DMS53 (cell line): Measurements from ENCODE around the gene FCGR3B.
"Not testable (repeated sequence)": the region's sequence is repeated elsewhere in the genome, so short reads cannot be mapped to it uniquely, and the experiment has no call there.

Experiments used
- DNase-seq: peaks from one replicate; lab custom pipeline; 2025; lab: John Stamatoyannopoulos, UW

Gene FCGR3B

DNA sequence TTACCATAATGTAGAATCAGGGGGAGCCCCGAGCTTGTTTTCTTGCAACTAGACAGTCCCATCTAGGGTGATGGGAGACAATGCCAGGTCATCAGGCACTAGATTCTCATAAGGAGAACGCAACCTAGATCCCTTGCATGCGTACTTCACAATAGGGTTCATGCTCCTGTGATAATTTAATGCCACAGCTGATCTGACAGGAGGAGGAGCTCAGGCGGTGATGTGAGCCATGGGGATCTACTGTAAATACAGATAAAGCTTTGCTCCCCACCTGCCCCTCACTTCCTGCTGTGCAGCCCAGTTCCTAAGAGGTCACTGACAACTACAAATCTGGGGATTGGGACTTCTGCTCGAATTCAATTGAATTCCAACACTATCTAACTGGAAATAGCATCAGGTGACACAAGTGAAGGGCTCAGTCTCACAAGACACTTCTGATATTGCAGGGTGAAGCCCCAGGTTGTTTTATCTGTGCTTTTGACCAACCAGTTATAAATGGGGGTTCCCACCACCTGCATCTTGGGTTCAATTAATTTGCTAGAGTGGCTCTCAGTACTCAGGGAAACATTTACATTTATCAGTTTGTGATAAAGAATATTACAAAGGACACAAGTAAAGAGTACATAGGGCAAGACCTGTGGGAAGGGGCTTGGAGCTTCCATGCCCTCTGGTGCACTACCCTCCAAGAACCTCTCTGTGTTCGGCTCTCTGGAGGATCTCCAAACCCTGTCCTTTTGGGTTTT lies 7.4 kb upstream of the FCGR3B start:
- not testable (repeated sequence) for DNase-seq

DNA sequence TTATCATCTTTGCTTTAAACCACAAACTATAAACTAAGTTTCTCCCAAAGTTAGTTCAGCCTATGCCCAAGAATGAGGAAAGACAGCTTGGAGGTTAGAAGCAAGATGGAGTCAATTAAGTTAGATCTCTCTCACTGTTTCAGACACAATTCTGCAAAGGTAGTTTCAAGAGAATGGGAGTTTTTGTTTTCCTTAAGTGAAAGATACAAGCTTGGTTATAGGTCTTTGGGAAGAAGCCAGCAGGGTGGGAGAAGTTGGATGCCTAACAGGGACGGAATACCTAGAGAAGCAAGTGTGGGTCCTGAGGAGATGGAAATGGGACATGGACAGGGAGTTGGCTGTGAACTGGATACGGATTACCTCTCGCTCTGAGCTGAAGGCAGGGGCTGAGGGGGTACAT lies 6.0 kb upstream of the FCGR3B start:
- DNase-seq, result not testable (repeated sequence)

DNA sequence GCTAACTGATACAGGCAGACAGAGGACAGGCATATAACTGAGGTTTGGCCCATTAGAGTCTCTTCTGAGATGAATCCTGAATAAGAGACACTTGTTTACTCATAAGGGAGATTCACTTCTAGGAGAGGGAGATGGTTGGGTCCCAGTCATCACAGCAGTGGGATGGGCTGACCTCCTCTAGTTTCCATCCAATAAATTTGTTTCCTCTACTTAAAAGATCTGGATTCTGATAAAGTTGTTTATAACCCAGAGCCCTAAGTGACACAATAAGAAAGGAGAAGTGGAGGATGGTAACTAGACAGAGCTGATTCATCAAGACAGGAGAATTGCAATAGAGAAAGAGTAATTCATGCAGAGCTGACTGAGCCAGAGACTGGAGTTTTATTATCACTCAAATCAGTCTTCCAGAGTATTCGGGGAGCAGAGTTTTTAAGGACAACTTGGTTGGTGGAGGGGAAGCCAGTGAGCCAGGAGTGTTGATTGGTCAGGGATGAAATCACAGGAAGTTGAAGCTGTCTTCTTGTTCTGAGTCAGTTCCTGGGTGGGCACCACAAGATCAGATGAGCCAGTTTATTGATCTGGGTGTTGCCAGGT lies 5.3 kb upstream of the FCGR3B start:
- not testable (repeated sequence) for DNase-seq

DNA sequence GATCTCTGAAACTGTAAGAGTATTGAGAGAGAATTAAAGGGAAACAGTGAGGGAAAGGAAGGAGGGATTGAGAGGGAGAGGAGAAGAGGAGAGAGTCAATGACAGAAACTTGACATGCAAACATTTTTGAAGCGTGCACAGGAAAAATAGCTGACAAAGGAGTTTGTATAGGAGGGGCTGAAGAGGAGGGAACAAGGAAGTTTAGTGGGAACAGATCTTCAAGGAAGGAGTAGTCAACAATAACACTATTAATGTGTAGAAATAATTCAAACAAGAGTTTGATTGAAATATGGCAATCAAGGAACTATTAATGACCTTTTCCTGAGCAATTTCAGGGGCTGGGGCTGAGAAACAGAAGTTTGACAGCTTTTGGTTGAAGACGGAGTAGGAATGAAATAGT lies 4.0 kb upstream of the FCGR3B start:
- not testable (repeated sequence) for DNase-seq

DNA sequence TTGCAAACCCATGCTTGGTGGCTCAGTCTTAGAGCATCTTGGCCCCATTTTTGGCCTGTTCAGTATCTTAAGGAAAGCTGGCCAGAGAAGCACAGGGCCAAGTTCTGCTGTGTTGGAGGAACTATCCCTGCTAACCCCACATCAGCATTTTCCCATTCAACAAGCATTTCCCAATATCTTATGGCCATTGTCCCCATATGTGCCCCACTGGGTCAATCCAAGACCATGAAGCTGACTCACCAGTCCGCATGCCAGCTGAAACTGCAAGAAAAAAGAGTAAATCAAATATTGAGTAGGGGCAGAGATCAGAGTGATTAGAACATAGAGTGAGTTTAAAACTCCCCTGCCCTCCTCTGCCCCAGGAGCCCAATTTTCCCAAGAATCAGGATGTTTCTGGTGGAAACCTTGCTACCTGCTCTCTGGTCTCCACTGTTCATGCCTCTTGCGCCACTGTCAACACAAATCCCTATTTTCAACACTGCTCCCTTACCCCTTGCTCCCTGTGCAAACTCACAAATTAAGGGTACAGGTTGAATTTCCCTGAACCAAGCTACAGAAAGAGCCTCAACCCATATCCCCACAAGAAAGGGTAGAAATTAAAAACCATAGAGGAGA lies 741 bp downstream of the FCGR3B start:
- not testable (repeated sequence) for DNase-seq

DNA sequence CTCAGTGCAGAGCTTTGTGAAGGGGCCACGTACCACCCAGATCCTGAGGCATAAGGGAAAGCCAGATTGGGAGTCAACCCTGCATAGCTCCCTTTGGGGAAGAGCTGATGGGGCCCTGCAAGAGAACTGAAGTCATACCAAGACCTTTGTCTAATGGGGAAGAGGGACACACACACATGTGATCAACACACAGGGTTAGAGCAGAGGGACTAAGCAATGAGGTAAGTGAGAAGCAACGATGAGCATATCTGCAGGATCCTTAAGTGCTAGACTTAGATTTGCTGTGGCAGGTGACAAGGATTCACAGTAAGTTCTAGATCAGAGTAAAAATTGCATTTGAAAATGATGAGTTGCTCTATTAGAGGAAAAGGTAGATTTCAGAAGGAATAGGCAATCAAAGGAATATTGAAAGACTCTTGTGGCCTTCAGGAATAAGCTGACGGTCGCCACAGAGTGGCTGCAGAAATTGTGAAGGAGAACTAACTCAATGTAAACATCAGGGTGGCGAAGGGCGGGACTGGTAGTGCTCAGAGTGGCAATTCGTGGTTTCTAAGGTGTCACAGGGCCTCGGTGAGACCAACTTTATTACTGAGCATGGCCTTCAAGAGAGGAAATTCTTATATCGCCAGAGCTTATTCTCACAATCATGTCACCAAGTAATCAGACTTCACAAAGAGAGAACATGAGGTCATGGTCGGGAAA lies 4.4 kb downstream of the FCGR3B start:
- not testable (repeated sequence) for DNase-seq

DNA sequence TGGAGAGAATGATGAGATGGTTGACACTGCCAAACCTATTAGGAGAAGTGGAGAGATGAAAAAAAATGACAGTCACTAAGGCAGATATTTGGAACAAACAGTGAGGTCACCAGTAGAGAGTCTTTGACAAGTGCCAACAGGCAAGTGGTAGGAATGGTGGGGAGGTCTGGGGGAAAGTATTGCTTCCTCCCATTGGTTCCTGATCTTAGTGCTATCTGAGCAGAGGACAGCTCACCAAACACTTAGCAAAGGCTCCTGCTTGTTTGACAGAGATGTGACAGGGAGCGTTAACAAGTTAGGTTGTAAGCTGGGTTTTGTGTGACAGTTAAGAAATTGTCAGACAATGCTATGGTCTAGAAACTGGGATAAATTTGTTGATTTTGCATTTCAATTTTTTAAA lies 6.4 kb downstream of the FCGR3B start:
- DNase-seq, result peak; percentile 20

DNA sequence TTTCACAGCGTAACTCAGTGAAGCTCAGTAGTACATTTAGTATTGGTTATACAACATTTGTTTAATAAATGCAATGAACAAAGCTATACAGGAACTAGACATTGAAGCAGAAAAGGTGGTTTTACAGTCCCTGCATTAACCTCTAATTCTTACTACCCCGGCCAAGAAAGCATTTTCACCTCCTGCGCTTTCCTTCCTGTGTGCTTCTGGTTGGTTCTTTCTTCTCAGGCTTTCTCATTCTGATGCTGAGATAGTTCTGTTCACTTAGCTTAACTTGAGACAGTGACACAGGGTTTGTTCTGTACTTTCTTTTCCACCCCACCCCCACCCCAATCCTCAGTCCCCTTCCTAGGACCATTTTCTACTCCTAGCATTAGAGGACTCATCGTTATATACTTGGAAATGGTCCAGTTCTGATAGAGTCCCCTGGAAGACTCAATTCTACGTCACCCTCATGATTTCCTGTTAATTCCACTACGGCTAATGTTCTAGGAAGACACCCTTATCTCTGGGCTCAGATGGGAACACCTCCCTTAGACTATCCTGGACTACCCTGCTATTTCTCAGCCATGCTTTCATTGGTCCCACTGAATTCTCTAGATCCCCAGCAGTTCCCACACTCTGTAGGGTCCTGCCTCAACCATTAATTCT lies 7.5 kb downstream of the FCGR3B start:
- not testable (repeated sequence) for DNase-seq

DNA sequence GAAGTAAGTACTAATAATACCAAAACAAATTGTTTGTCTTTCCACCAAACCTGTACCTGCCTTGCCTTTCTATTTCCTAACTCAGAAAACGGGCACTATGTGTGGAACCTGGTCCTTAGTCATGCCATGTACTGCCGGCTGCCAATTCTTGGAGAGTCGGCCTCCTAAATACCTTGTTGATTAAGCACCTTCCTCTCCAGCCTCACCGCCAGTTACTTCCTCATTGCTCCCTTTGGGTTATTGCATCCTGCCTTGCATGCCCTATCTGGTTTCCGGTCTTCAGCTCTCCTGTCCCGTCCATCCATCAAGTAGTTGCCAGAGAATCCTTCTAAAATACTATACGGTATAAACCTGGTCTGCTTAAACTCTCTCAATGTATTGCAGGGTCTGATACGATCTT lies 8.9 kb downstream of the FCGR3B start:
- not testable (repeated sequence) for DNase-seq

DNA sequence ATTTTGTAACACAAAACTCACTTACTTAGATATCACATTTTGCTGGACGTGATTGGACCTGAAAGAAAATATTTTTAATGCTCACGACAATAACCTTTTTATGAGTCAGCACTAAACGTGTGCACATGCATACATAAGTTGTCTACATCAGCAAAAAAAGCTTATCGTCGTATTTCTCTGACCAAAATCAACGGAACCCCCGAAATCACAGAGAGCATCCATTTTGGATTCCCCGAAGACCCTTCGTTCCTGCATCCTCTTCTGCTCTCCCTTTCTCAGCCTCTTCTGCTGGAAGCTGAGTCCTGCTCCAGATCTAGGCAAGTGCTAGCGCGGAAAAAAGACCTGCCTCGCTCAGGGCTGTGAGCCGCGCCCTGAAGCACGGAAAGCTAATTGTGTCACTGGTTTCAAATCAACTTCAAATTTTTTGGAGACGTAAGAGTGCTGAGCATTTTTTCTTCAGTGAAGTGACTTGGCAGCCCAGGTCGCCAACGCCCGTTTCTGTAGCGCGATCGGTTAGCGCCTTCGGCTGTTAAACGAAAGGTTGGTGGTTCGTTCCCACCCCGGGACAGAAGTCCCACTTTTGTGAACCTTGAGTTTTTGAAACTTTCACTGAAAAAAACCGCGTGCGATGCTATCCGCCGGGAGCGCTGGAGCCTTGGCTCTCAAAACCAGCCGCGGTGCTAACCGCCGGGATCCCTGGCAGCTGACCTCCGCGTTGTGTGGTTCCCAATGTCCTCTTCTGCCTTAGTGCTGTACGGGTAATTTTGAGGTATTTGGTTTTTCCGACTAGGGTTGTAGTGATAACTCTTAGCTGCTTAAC lies 9.6 kb downstream of the FCGR3B start:
- DNase-seq, result peak; percentile 73

DNA sequence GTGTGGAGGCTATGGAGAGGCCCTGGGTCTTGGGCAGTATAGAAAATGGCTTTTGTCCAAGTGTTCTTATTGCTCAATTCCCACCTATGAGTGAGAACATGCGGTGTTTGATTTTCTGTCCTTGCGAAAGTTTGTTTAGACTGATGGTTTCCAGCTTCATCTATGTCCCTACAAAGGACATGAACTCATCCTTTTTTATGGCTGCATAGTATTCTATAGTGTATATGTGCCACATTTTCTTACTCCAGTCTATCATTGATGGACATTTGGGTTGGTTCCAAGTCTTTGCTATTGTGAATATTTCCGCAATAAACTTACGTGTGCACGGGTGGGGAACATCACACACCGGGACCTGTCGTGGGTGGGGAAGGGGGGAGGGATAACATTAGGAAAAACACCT lies 10.6 kb downstream of the FCGR3B start:
- not testable (repeated sequence) for DNase-seq

DNA sequence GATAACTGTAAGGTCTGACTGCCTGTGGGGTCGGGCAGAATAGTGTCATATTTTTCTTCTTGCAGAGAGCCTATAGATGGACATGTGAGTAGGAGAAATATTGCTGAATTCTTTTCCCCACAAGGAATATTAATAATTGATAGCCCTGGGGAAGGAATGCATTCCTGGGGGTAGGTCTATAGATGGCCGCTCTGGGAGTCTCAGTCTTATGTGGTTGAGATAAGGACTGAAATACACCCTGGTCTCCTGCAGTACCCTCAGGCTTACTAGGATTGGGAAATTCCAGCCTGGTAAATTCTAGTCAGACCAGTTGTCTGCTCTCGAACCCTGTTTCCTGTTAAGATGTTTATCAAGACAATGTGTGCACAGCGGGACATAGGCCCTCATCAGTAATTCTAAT lies 12.5 kb downstream of the FCGR3B start:
- not testable (repeated sequence) for DNase-seq

DNA sequence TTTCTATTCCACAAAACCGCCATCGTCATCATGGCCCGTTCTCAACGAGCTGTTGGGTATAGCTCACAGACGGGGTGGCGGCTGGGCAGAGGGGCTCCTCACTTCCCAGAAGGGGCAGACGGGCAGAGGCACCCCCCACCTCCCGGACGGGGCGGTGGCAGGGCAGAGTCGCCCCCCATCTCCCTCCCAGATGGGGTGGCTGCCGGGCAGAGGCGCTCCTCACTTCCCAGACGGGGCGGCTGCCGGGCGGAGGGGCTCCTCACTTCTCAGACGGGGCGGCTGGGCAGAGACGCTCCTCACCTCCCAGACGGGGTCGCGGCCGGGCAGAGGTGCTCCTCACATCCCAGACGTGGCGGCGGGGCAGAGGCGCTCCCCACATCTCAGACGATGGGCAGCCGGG lies 14.6 kb downstream of the FCGR3B start:
- DNase-seq, result not testable (repeated sequence)

DNA sequence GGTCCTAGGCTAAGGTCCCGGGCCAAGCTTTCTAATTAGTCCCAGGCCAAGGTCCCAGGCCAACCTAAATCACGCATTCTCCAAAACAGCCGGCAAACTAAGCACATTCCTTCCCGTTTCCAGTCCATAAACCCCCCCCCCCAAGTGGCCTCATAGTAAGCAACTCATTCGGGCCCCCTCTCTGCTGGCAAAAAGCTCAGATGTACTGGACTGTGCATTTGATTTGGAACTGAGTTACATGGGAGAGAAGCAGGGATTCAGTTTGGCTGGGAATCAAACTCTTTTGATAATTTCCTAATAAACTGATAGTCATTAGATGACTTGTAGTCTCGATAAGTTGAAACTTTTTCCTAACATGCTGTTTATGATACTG lies 17.8 kb downstream of the FCGR3B start:
- DNase-seq, result not testable (repeated sequence)

DNA sequence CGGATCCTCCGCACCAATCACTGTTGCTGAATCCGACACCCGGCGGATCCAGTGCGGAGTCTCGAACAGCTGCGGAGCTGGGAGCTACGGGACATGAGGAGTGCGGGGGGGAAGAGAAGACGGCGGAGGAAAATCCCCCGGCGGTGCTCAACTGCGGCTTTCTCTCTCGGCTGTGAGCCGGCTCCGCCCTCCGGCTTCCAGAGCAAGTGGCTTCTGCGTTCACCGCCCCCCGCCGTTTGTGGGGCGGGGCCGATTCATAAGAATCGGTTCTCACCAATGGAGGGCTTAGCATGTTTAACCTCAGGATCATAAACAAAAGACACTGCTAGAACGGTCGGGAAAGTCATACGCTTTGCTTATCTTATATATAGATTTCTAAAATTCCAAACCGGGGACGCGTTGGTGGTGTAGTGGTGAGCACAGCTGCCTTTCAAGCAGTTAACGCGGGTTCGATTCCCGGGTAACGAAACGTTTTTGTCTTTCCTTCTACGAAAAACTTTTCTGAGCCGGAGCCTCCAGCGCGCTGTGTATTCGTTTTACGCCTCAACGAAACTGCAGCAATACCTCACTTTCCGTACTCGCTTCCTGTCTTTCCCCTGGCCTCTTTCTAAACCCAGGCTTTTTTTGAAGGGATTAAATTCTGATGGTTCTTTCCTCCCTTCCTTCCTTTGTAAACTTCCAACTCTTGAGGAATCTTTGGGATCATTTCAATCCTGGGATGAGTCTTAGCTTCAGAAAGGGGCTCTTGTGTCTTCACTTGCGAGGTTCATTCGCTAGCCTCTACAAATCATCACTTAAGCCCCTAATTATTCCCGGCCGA lies 18.4 kb downstream of the FCGR3B start:
- peak; percentile 99 for DNase-seq

DNA sequence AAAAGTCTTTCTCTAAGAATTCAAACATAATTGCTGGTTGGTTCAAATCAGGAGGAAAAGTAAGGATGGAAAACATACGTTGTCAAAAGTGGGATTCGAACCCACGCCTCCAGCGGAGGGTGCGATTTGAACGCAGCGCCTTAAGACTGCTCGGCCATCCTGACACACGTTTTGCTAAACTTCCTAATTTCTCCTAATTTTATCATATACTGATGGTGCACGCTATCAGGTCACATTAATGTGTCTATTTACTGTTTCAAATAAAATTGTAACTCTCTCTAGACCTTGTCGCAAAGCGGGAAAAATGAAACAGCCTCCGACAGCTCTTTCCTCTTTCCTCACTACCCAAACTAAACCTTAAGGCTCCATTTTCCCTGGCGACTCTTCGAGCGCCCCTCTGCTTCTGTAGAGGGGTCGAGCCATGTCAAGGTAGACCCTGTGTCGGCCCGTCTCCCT lies 19.1 kb downstream of the FCGR3B start:
- peak; percentile 74 for DNase-seq

DNA sequence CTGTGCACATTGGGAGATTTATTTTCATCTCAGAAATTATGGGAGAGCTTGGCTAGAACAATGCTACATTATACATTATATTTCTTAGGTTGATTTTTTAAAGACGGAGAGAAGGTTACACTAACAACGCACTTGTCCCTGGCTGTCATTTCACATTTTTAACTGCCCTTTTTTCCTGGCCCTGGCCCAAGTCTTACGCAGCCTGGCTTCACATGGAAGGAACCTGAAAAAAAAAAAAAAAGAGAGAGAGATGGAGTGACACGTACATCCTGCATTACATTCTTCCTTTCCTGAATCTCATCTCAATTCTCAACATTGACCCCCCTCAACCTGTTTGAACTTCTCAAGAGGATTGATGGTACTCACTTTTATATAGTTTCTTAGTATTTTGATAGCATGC lies 20.8 kb downstream of the FCGR3B start:
- DNase-seq, result peak; percentile 19

DNA sequence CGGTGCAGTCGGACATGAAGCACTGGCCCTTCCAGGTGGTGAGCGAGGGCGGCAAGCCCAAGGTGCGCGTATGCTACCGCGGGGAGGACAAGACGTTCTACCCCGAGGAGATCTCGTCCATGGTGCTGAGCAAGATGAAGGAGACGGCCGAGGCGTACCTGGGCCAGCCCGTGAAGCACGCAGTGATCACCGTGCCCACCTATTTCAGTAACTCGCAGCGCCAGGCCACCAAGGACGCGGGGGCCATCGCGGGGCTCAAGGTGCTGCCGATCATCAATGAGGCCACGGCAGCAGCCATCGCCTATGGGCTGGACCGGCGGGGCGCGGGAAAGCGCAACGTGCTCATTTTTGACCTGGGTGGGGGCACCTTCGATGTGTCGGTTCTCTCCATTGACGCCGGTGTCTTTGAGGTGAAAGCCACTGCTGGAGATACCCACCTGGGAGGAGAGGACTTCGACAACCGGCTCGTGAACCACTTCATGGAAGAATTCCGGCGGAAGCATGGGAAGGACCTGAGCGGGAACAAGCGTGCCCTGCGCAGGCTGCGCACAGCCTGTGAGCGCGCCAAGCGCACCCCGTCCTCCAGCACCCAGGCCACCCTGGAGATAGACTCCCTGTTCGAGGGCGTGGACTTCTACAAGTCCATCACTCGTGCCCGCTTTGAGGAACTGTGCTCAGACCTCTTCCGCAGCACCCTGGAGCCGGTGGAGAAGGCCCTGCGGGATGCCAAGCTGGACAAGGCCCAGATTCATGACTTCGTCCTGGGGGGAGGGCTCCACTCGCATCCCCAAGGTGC lies 24.2 kb downstream of the FCGR3B start:
- not testable (repeated sequence) for DNase-seq

DNA sequence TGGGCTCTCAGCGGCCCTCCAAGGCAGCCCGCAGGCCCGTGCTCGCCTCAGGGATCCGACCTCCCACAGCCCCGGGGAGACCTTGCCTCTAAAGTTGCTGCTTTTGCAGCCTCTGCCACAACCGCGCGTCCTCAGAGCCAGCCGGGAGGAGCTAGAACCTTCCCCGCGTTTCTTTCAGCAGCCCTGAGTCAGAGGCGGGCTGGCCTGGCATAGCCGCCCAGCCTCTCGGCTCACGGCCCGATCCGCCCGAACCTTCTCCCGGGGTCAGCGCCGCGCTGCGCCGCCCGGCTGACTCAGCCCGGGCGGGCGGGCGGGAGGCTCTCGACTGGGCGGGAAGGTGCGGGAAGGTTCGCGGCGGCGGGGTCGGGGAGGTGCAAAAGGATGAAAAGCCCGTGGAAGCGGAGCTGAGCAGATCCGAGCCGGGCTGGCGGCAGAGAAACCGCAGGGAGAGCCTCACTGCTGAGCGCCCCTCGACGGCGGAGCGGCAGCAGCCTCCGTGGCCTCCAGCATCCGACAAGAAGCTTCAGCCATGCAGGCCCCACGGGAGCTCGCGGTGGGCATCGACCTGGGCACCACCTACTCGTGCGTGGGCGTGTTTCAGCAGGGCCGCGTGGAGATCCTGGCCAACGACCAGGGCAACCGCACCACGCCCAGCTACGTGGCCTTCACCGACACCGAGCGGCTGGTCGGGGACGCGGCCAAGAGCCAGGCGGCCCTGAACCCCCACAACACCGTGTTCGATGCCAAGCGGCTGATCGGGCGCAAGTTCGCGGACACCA lies 25.0 kb downstream of the FCGR3B start:
- peak; percentile 60 for DNase-seq
